Esophagus muscularis mucosa (tissue), 4 donors: ENCODE measurements around the gene CRYM. TPM values are rescaled to one million over a fixed set of nuclear protein-coding genes. Genes with fewer than 3 reads are reported as not detected.

Experiments used
- DNase-seq: peaks from one replicate; pipeline ENCODE4 v3.0.0-alpha.2; 2017; ENCODE audit errors: extremely low spot score
- H3K27ac ChIP-seq, 4 donors: fragments of 200-600 bp; sonication (generic); replicated peaks in 1 of 4; 1 replicate in 3 of 4; 2 replicates in 1 of 4; pipeline ENCODE4 v1.5.1; 2016 to 2019; ENCODE audit warnings: mild to moderate bottlenecking in 1 of 4
- H3K27me3 ChIP-seq, 4 donors: fragments of 200-600 bp; sonication (generic); one replicate each; pipeline versions ENCODE4 v1.5.1 to v1.6.0; 2016 to 2019
- H3K36me3 ChIP-seq, 4 donors: fragments of 200-600 bp; sonication (generic); one replicate each; pipeline ENCODE4 v1.5.1; 2016 to 2019
- H3K4me1 ChIP-seq, 4 donors: fragments of 200-600 bp; sonication (generic); one replicate each; pipeline ENCODE4 v1.5.1; 2016 to 2019
- H3K4me3 ChIP-seq, 4 donors: fragments of 200-600 bp; sonication (generic); 1 replicate in 2 of 4; 2 replicates in 2 of 4; pipeline ENCODE4 v1.5.1; 2016 to 2019; ENCODE audit warnings: mild to moderate bottlenecking in 4 of 4, moderate library complexity in 1 of 4
- H3K9me3 ChIP-seq, 4 donors: fragments of 200-600 bp; sonication (generic); 1 replicate in 3 of 4; 2 replicates in 1 of 4; pipeline ENCODE4 v1.5.1; 2016 to 2019
- EP300 ChIP-seq: sonication (generic); formaldehyde crosslinking; IDR thresholded peaks from one replicate; pipeline ENCODE4 v1.6.1; 2017; ENCODE audit warnings: antibody characterized with exemption
- POLR2A ChIP-seq: fragments of 450-650 bp; IDR thresholded peaks from one replicate; pipeline ENCODE4 v1.6.1; 2017; ENCODE audit warnings: antibody characterized with exemption, moderate library complexity, mild to moderate bottlenecking, low read depth
- POLR2AphosphoS5 ChIP-seq, 2 donors: sonication (generic); formaldehyde crosslinking; IDR thresholded peaks; one replicate each; pipeline ENCODE4 v1.6.1; 2017; ENCODE audit warnings: antibody characterized with exemption in 2 of 2
- WGBS: methylation state at CpG from one replicate; pipeline ENCODE4 v1.1.5; 2018; 5-methylcytosine and 5-hydroxymethylcytosine counted together
- intact Hi-C: fragments of 100-400 bp; cut with DNase I; formaldehyde crosslinking; loops from one replicate; pipeline ENCODE4 v1.15.1; 2023
- total RNA-seq, 4 donors: library from RNA; depleted of rRNA; stranded (reverse); fragments of >200 nt; gene quantifications; one replicate each; pipeline versions ENCODE4 v1.1.0 to v1.2.1, GENCODE V29; 2016
- TF ChIP-seq, protein P1 (sequence below), 3 experiments: fragments of 200-600 bp in 2 of 3; fragments of 450-650 bp in 1 of 3; sonication (generic) in 2 of 3; IDR thresholded peaks; one replicate each; pipeline ENCODE4 v1.5.1; 2017 to 2019; ENCODE audit warnings: antibody characterized with exemption in 3 of 3, mild to moderate bottlenecking in 2 of 3, moderate library complexity in 1 of 3

Gene CRYM
- total RNA-seq, 4 donors from 2014 or later, result 1.0 to 1.2 TPM; not detected in 2

DNA sequence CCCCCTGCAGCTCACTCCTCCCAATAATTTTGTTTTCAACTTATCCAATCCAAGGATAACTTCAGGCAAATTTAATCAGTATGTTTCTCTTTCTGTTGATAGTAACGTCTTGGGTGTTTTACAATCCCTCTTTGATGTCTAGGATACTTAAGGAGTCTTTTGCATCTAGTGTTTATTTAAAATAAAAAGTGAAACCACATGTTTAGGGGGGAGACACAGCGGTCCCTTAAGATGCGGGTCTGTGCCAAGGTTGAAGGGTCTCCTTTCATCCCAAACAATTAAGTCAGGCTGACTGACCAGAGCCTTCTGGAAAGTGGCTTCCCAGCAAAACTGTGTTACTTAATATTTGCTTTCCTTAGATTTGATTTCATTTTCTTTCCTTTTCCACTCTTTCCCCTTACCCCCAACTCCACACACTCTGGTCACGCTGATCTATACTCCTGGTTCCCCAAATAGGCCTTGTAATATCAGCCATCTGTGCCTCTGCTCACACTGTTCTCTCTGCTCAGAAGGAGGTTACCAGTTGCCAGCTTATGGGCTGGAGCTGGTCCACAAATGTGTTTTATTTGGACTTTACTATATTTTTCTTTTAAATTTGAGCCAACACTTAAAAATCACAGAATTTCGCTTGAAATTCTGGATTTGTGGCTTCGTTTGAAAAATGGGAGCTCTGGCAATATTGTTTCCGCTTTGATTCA lies 33.4 kb downstream of the CRYM start:
- no peaks in the 10 kb centered on the region for H3K36me3 ChIP-seq
- intact Hi-C loops, result no loop called here
- no peak for TF ChIP-seq POLR2AphosphoS5 (IDR thresholded peaks at IDR 0.05)
- TF ChIP-seq EP300, result no peak
- TF ChIP-seq, protein P1, sequence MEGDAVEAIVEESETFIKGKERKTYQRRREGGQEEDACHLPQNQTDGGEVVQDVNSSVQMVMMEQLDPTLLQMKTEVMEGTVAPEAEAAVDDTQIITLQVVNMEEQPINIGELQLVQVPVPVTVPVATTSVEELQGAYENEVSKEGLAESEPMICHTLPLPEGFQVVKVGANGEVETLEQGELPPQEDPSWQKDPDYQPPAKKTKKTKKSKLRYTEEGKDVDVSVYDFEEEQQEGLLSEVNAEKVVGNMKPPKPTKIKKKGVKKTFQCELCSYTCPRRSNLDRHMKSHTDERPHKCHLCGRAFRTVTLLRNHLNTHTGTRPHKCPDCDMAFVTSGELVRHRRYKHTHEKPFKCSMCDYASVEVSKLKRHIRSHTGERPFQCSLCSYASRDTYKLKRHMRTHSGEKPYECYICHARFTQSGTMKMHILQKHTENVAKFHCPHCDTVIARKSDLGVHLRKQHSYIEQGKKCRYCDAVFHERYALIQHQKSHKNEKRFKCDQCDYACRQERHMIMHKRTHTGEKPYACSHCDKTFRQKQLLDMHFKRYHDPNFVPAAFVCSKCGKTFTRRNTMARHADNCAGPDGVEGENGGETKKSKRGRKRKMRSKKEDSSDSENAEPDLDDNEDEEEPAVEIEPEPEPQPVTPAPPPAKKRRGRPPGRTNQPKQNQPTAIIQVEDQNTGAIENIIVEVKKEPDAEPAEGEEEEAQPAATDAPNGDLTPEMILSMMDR (IDR thresholded peaks at IDR 0.05), result no peak
- TF ChIP-seq POLR2A, result no peak
- no peak overlapping the region for H3K27ac ChIP-seq
- no peak overlapping the region for H3K4me3 ChIP-seq
- peaks cover 0 to 6% (median 0%) of the 10 kb centered on the region in 4 donors for H3K27me3 ChIP-seq
- no peaks in the 10 kb centered on the region for H3K4me1 ChIP-seq
- H3K9me3 ChIP-seq, result no peaks in the 10 kb centered on the region
- DNase-seq, result no peak
- WGBS, result 47% methylated on average over 7 of the region's 7 CpGs

DNA sequence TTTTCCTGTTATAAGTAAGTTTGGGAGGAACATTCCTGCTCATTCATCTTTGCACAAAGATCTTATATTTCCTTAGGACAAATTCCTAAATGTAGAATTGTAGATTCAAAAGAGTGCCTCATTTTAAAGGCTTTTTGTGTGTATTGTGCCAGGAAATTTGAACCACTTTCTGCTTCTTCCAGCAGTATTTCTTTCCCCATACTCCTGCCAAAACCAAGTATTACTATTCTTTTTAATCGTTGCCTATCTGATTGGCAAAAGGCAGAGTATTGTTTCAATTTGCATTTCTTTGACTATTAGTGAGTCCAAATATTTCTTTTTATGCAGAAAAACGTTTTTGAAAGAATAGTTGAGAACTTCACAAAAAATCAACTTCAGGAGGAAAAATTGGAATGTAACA lies 35.3 kb downstream of the CRYM start:
- Histone ChIP-seq H3K4me3 (no peak overlapping the region), H3K36me3 (no peaks in the 10 kb centered on the region), H3K27ac (no peak overlapping the region), H3K4me1 (no peaks in the 10 kb centered on the region), H3K27me3 (peaks cover 0 to 6% (median 0%) of the 10 kb centered on the region in 4 donors), H3K9me3 (no peaks in the 10 kb centered on the region)
- no peak for TF ChIP-seq EP300
- TF ChIP-seq, protein P1 (IDR thresholded peaks at IDR 0.05), result no peak
- TF ChIP-seq POLR2A, result no peak
- TF ChIP-seq POLR2AphosphoS5 (IDR thresholded peaks at IDR 0.05), result no peak
- no peak for DNase-seq
- 35% methylated on average over 2 of the region's 2 CpGs for WGBS
- intact Hi-C loops, result no loop called here

DNA sequence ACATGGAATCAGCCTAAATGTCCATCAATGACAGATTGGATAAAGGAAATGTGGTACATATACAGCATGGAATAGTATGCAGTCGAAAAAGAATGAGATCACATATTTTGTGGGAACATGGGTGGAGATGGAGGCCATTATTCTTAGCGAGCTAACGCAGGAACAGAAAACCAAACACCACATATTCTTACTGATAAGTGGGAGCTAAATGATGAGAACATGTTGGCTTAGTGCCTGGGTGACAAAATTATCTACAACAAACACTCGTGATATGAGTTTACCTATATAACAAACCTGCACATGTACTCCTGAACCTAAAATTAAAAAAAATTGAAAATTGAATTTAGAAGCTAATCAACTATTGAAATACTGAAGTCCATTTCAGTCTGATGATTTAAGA lies 38.4 kb downstream of the CRYM start:
- intact Hi-C loops, result no loop called here
- H3K9me3 ChIP-seq, result no peaks in the 10 kb centered on the region
- TF ChIP-seq EP300 (no peak), POLR2A (no peak), POLR2AphosphoS5 (IDR thresholded peaks at IDR 0.05) (no peak)
- TF ChIP-seq, protein P1 (IDR thresholded peaks at IDR 0.05), result no peak
- H3K27ac ChIP-seq, result no peak overlapping the region
- no peaks in the 10 kb centered on the region for H3K36me3 ChIP-seq
- H3K4me1 ChIP-seq, result no peaks in the 10 kb centered on the region
- DNase-seq, result no peak
- 82% methylated on average over 4 of the region's 4 CpGs for WGBS
- no peak overlapping the region for H3K4me3 ChIP-seq
- H3K27me3 ChIP-seq, result peaks cover 0 to 6% (median 0%) of the 10 kb centered on the region in 4 donors

DNA sequence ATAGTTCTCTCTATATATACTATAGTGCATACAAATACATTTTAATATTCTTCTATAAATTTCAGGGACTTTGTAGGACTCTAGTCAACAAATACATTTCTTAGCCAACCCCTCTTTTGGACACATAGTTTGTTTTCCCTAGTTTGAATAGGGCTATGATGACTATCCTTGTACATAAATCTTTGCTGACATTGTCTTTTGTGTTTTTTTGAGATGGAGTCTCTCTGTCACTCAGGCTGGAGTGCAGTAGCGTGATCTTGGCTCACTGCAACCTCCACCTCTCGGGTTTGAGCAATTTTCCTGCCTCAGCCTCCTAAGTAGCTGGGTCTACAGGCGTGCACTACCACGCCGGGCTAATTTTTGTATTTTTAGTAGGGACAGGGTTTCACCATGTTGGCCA lies 41.3 kb downstream of the CRYM start:
- H3K36me3 ChIP-seq, result no peaks in the 10 kb centered on the region
- TF ChIP-seq, protein P1 (IDR thresholded peaks at IDR 0.05), result no peak
- TF ChIP-seq POLR2AphosphoS5 (IDR thresholded peaks at IDR 0.05) (no peak), POLR2A (no peak), EP300 (no peak)
- no peaks in the 10 kb centered on the region for H3K4me1 ChIP-seq
- 85% methylated on average over 5 of the region's 5 CpGs for WGBS
- no peak for DNase-seq
- H3K4me3 ChIP-seq, result no peak overlapping the region
- intact Hi-C loops, result no loop called here
- peaks cover 0 to 8% (median 0%) of the 10 kb centered on the region in 4 donors for H3K27me3 ChIP-seq
- no peak overlapping the region for H3K27ac ChIP-seq
- H3K9me3 ChIP-seq, result no peaks in the 10 kb centered on the region

DNA sequence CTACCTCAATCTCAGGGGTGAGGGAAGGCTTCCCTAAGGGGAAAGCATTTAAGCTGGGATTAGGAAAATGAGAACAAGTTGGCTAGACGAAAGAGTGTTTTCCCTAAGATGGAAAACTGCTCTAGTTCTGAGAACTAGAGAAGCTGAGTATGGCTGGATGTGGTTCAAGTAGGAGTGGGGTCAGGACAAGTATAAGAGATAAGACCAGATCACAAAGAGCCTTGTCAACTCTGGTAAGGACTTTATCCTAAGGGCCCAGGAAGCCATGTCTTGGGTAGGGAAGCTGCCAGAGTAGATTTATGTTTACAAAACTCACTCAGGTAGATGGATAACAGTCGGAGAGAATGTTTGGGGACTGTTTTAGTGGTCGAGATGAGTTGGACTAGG lies 42.9 kb downstream of the CRYM start:
- intact Hi-C loops, result no loop called here
- no peaks in the 10 kb centered on the region for H3K9me3 ChIP-seq
- WGBS, result 84% methylated on average over 3 of the region's 3 CpGs
- TF ChIP-seq POLR2AphosphoS5 (IDR thresholded peaks at IDR 0.05) (no peak), EP300 (no peak), POLR2A (no peak)
- TF ChIP-seq, protein P1 (IDR thresholded peaks at IDR 0.05), result no peak
- no peaks in the 10 kb centered on the region for H3K4me1 ChIP-seq
- peaks cover 0 to 13% (median 0%) of the 10 kb centered on the region in 4 donors for H3K27me3 ChIP-seq
- no peak overlapping the region for H3K27ac ChIP-seq
- no peaks in the 10 kb centered on the region for H3K36me3 ChIP-seq
- H3K4me3 ChIP-seq, result no peak overlapping the region
- no peak for DNase-seq
